HEK293 (cell line): Measurements from ENCODE around the gene SHROOM3.

Experiments
- CTCF ChIA-PET: fragments of 350-600 bp; formaldehyde crosslinking; extraction: SDS; loops from one replicate; lab custom pipeline; 2021; ENCODE audit warnings: antibody characterized with exemption; lab: Yijun Ruan, JAX
- POLR2A ChIA-PET: fragments of 300-600 bp; formaldehyde crosslinking; extraction: SDS; loops from one replicate; lab custom pipeline; 2020; ENCODE audit warnings: antibody characterized with exemption, inconsistent platforms; lab: Yijun Ruan, JAX
- H3K27ac ChIP-seq: fragments of 200-500 bp; sonication (Bioruptor generic); 2 replicates; pipeline ENCODE4 v1.5.1; 2014; ENCODE audit warnings: low read depth, low read length, control low read depth, inconsistent platforms; ENCODE audit errors: extremely low read depth
- H3K36me3 ChIP-seq, 2 experiments: fragments of 200-500 bp in 1 of 2; sonication (Bioruptor generic) in 1 of 2; 1 replicate in 1 of 2; 2 replicates in 1 of 2; pipeline ENCODE4 v1.5.1; 2014 to 2017; ENCODE audit warnings: inconsistent platforms in 2 of 2, low read length in 2 of 2; ENCODE audit not compliant: control insufficient read depth in 2 of 2, insufficient read depth in 1 of 2
- H3K4me1 ChIP-seq: fragments of 200-500 bp; sonication (Bioruptor generic); 2 replicates; pipeline ENCODE4 v1.5.1; 2014; ENCODE audit warnings: mild to moderate bottlenecking, low read length, inconsistent platforms; ENCODE audit not compliant: control insufficient read depth, insufficient read depth
- H3K4me3 ChIP-seq: 2 replicates; pipeline ENCODE4 v1.5.1; 2011; ENCODE audit warnings: low read depth, mild to moderate bottlenecking, control low read depth, low read length, moderate library complexity
- H3K9me3 ChIP-seq: fragments of 200-500 bp; sonication (Bioruptor generic); 2 replicates; pipeline ENCODE4 v1.5.1; 2014; ENCODE audit warnings: low read depth, low read length, inconsistent platforms; ENCODE audit not compliant: control insufficient read depth, insufficient read depth
- IKZF3 ChIP-seq: fragments of 450-650 bp; IDR thresholded peaks from 2 replicates; pipeline ENCODE4 v1.5.0; 2018; ENCODE audit warnings: missing biosample characterization, mild to moderate bottlenecking, missing genetic modification characterization, moderate library complexity
- MYNN ChIP-seq: fragments of 450-650 bp; formaldehyde crosslinking; IDR thresholded peaks from 2 replicates; pipeline ENCODE4 v1.5.1; 2016; ENCODE audit warnings: missing biosample characterization, missing genetic modification characterization, borderline replicate concordance
- OSR2 ChIP-seq: fragments of 450-650 bp; formaldehyde crosslinking; IDR thresholded peaks from 2 replicates; pipeline ENCODE4 v1.5.1; 2016; ENCODE audit warnings: missing biosample characterization, missing genetic modification characterization
- SCRT1 ChIP-seq: fragments of 450-650 bp; formaldehyde crosslinking; IDR thresholded peaks from 2 replicates; pipeline ENCODE4 v1.5.1; 2016; ENCODE audit warnings: missing biosample characterization, missing genetic modification characterization, borderline replicate concordance
- ZFHX2 ChIP-seq: fragments of 450-650 bp; formaldehyde crosslinking; conservative IDR thresholded peaks from 2 replicates; pipeline ENCODE4 v1.5.1; 2016; ENCODE audit warnings: missing biosample characterization, missing genetic modification characterization
- ZFP69B ChIP-seq: fragments of 450-650 bp; formaldehyde crosslinking; IDR thresholded peaks from 2 replicates; pipeline ENCODE4 v1.5.1; 2016; ENCODE audit warnings: missing biosample characterization, missing genetic modification characterization
- ZIC2 ChIP-seq: fragments of 450-650 bp; formaldehyde crosslinking; IDR thresholded peaks from 2 replicates; pipeline ENCODE4 v1.5.1; 2016; ENCODE audit warnings: missing biosample characterization, missing genetic modification characterization
- ZNF10 ChIP-seq: fragments of 450-650 bp; formaldehyde crosslinking; IDR thresholded peaks from 2 replicates; pipeline ENCODE4 v1.5.1; 2017; ENCODE audit warnings: missing biosample characterization, missing genetic modification characterization
- ZNF146 ChIP-seq: fragments of 450-650 bp; formaldehyde crosslinking; IDR thresholded peaks from 2 replicates; pipeline ENCODE4 v1.5.1; 2016; ENCODE audit warnings: missing biosample characterization, missing genetic modification characterization
- ZNF174 ChIP-seq: fragments of 450-650 bp; formaldehyde crosslinking; IDR thresholded peaks from 2 replicates; pipeline ENCODE4 v1.5.0; 2017; ENCODE audit warnings: missing biosample characterization, mild to moderate bottlenecking, missing genetic modification characterization
- ZNF175 ChIP-seq: fragments of 450-650 bp; formaldehyde crosslinking; IDR thresholded peaks from 2 replicates; pipeline ENCODE4 v1.5.1; 2016; ENCODE audit warnings: missing biosample characterization, missing genetic modification characterization
- ZNF2 ChIP-seq: fragments of 450-650 bp; formaldehyde crosslinking; IDR thresholded peaks from 2 replicates; pipeline ENCODE4 v1.5.1; 2016; ENCODE audit warnings: missing biosample characterization, missing genetic modification characterization
- ZNF202 ChIP-seq: fragments of 450-650 bp; formaldehyde crosslinking; IDR thresholded peaks from 2 replicates; pipeline ENCODE4 v1.5.1; 2016; ENCODE audit warnings: missing biosample characterization, missing genetic modification characterization, borderline replicate concordance
- ZNF239 ChIP-seq: fragments of 450-650 bp; formaldehyde crosslinking; IDR thresholded peaks from 2 replicates; pipeline ENCODE4 v1.5.1; 2016; ENCODE audit warnings: missing biosample characterization, missing genetic modification characterization
- ZNF473 ChIP-seq: fragments of 450-650 bp; formaldehyde crosslinking; IDR thresholded peaks from 2 replicates; pipeline ENCODE4 v1.5.1; 2017; ENCODE audit warnings: missing biosample characterization, missing genetic modification characterization
- ZNF510 ChIP-seq: fragments of 450-650 bp; formaldehyde crosslinking; IDR thresholded peaks from 2 replicates; pipeline ENCODE4 v1.5.1; 2018; ENCODE audit warnings: mild to moderate bottlenecking, missing genetic modification characterization, missing biosample characterization; ENCODE audit not compliant: insufficient replicate concordance
- ZNF561 ChIP-seq: fragments of 450-650 bp; IDR thresholded peaks from 2 replicates; pipeline ENCODE4 v1.5.1; 2018; ENCODE audit warnings: missing biosample characterization, missing genetic modification characterization, borderline replicate concordance
- ZNF571 ChIP-seq: fragments of 450-650 bp; formaldehyde crosslinking; IDR thresholded peaks from 2 replicates; pipeline ENCODE4 v1.5.0; 2017; ENCODE audit warnings: missing biosample characterization, missing genetic modification characterization
- ZNF600 ChIP-seq: fragments of 450-650 bp; formaldehyde crosslinking; IDR thresholded peaks from 2 replicates; pipeline ENCODE4 v1.5.1; 2016; ENCODE audit warnings: missing biosample characterization, missing genetic modification characterization
- ZNF623 ChIP-seq: fragments of 450-650 bp; formaldehyde crosslinking; IDR thresholded peaks from 2 replicates; pipeline ENCODE4 v1.5.1; 2016; ENCODE audit warnings: missing biosample characterization, missing genetic modification characterization
- ZXDB ChIP-seq: fragments of 450-650 bp; formaldehyde crosslinking; IDR thresholded peaks from 2 replicates; pipeline ENCODE4 v1.5.1; 2016; ENCODE audit warnings: missing biosample characterization, missing genetic modification characterization
- TF ChIP-seq, protein P1 (sequence below): fragments of 450-650 bp; formaldehyde crosslinking; IDR thresholded peaks from 2 replicates; pipeline ENCODE4 v1.5.1; 2016; ENCODE audit warnings: missing biosample characterization, missing genetic modification characterization
- TF ChIP-seq, protein P2 (sequence below): fragments of 450-650 bp; formaldehyde crosslinking; IDR thresholded peaks from 2 replicates; pipeline ENCODE4 v1.5.0; 2017; ENCODE audit warnings: missing biosample characterization, missing genetic modification characterization, borderline replicate concordance
- TF ChIP-seq, protein P3 (sequence below): fragments of 450-650 bp; formaldehyde crosslinking; IDR thresholded peaks from 2 replicates; pipeline ENCODE4 v1.5.1; 2016; ENCODE audit warnings: missing biosample characterization, missing genetic modification characterization
- TF ChIP-seq, protein P4 (sequence below): fragments of 450-650 bp; formaldehyde crosslinking; IDR thresholded peaks from 2 replicates; pipeline ENCODE4 v1.5.1; 2017; ENCODE audit warnings: missing biosample characterization, missing genetic modification characterization
- TF ChIP-seq, protein P5 (sequence below): fragments of 450-650 bp; formaldehyde crosslinking; conservative IDR thresholded peaks from 2 replicates; pipeline ENCODE4 v1.5.1; 2016; ENCODE audit warnings: low read depth, missing biosample characterization, missing genetic modification characterization

SHROOM3 gene

DNA sequence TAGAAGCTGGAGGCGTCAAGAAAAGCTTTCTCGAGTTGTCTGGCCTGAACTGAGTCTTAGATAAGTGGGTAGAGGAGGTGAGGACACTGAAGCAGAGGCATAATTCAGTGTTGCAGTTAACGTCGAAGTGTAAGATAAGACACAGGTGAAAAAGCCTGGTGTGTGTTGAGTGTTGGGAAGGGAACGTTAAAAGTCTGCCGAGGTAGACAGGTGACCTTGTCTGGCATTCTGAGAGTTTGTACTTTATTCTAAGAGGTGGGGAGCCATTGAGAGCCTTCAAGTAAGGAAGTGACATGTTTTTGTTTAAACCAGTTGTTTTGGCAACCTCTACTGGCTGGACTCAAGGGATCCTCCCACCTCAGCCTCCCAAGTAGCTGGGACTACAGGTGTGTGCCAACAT is 219.1 kb downstream of the SHROOM3 start:
- TF ChIP-seq ZNF510 (tag by site-specific recombination) (no peak), OSR2 (no peak), MYNN (tag by site-specific recombination) (no peak), ZXDB (no peak), ZNF623 (no peak), ZNF561 (no peak), ZNF239 (no peak), ZNF600 (tag by site-specific recombination) (no peak), ZNF571 (tag by site-specific recombination) (no peak), ZNF2 (tag by site-specific recombination) (no peak), ZNF146 (tag by site-specific recombination) (no peak), ZNF473 (tag by site-specific recombination) (no peak), ZNF202 (no peak), IKZF3 (tag by site-specific recombination) (no peak), ZIC2 (no peak)
- TF ChIP-seq, protein P1, sequence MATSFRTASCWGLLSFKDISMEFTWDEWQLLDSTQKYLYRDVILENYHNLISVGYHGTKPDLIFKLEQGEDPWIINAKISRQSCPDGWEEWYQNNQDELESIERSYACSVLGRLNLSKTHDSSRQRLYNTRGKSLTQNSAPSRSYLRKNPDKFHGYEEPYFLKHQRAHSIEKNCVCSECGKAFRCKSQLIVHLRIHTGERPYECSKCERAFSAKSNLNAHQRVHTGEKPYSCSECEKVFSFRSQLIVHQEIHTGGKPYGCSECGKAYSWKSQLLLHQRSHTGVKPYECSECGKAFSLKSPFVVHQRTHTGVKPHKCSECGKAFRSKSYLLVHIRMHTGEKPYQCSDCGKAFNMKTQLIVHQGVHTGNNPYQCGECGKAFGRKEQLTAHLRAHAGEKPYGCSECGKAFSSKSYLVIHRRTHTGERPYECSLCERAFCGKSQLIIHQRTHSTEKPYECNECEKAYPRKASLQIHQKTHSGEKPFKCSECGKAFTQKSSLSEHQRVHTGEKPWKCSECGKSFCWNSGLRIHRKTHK (tag by site-specific recombination): no peak
- CTCF ChIA-PET: interaction anchor here (0.7 to 1.3 kb wide), 2 partner anchors 10 to 29 kb away, joined by 3 read pairs; no protein-coding TSS in a partner anchor

DNA sequence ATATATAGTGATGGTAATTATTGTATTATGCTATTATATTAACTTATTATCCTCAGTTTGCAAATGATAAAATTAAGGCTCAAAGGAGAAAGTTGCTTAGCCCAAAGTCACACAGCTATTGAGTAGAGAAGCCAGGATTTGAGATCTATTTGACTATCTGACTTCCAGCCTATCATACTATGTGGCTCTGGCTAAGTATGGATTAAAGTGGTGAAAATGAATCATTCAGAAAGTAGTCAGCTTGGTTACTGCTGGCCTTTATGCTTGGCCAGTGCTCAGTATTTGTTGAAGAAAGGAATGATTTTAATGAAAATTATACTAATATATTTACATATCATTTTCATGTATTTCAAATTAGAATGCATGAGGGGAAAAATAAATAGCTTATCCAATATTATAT is 219.8 kb downstream of the SHROOM3 start:
- POLR2A ChIA-PET: no interaction called here
- Histone ChIP-seq H3K27ac (no peak overlapping the region), H3K4me1 (no peaks in the 10 kb centered on the region; the same call in 1 of the 2 replicates), H3K4me3 (no peak overlapping the region), H3K9me3 (no peaks in the 10 kb centered on the region), H3K36me3 (no peaks in the 10 kb centered on the region)
- CTCF ChIA-PET: interaction anchor here (1.3 kb wide), 1 partner anchor 11 kb away, joined by 3 read pairs; no protein-coding TSS in a partner anchor
- TF ChIP-seq ZNF174 (no peak), ZFHX2 (tag by site-specific recombination) (no peak), ZNF2 (tag by site-specific recombination) (no peak), ZFP69B (tag by site-specific recombination) (no peak), ZNF10 (no peak), ZNF175 (tag by site-specific recombination) (no peak), SCRT1 (tag by site-specific recombination) (no peak)
- TF ChIP-seq, protein P2, sequence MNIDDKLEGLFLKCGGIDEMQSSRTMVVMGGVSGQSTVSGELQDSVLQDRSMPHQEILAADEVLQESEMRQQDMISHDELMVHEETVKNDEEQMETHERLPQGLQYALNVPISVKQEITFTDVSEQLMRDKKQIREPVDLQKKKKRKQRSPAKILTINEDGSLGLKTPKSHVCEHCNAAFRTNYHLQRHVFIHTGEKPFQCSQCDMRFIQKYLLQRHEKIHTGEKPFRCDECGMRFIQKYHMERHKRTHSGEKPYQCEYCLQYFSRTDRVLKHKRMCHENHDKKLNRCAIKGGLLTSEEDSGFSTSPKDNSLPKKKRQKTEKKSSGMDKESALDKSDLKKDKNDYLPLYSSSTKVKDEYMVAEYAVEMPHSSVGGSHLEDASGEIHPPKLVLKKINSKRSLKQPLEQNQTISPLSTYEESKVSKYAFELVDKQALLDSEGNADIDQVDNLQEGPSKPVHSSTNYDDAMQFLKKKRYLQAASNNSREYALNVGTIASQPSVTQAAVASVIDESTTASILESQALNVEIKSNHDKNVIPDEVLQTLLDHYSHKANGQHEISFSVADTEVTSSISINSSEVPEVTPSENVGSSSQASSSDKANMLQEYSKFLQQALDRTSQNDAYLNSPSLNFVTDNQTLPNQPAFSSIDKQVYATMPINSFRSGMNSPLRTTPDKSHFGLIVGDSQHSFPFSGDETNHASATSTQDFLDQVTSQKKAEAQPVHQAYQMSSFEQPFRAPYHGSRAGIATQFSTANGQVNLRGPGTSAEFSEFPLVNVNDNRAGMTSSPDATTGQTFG (tag by site-specific recombination): no peak
- TF ChIP-seq, protein P3, sequence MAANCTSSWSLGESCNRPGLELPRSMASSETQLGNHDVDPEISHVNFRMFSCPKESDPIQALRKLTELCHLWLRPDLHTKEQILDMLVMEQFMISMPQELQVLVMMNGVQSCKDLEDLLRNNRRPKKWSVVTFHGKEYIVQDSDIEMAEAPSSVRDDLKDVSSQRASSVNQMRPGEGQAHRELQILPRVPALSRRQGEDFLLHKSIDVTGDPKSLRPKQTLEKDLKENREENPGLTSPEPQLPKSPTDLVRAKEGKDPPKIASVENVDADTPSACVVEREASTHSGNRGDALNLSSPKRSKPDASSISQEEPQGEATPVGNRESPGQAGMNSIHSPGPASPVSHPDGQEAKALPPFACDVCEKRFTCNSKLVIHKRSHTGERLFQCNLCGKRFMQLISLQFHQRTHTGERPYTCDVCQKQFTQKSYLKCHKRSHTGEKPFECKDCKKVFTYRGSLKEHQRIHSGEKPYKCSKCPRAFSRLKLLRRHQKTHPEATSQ: no peak
- TF ChIP-seq, protein P4, sequence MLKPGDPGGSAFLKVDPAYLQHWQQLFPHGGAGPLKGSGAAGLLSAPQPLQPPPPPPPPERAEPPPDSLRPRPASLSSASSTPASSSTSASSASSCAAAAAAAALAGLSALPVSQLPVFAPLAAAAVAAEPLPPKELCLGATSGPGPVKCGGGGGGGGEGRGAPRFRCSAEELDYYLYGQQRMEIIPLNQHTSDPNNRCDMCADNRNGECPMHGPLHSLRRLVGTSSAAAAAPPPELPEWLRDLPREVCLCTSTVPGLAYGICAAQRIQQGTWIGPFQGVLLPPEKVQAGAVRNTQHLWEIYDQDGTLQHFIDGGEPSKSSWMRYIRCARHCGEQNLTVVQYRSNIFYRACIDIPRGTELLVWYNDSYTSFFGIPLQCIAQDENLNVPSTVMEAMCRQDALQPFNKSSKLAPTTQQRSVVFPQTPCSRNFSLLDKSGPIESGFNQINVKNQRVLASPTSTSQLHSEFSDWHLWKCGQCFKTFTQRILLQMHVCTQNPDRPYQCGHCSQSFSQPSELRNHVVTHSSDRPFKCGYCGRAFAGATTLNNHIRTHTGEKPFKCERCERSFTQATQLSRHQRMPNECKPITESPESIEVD (tag by site-specific recombination): no peak
- TF ChIP-seq, protein P5, sequence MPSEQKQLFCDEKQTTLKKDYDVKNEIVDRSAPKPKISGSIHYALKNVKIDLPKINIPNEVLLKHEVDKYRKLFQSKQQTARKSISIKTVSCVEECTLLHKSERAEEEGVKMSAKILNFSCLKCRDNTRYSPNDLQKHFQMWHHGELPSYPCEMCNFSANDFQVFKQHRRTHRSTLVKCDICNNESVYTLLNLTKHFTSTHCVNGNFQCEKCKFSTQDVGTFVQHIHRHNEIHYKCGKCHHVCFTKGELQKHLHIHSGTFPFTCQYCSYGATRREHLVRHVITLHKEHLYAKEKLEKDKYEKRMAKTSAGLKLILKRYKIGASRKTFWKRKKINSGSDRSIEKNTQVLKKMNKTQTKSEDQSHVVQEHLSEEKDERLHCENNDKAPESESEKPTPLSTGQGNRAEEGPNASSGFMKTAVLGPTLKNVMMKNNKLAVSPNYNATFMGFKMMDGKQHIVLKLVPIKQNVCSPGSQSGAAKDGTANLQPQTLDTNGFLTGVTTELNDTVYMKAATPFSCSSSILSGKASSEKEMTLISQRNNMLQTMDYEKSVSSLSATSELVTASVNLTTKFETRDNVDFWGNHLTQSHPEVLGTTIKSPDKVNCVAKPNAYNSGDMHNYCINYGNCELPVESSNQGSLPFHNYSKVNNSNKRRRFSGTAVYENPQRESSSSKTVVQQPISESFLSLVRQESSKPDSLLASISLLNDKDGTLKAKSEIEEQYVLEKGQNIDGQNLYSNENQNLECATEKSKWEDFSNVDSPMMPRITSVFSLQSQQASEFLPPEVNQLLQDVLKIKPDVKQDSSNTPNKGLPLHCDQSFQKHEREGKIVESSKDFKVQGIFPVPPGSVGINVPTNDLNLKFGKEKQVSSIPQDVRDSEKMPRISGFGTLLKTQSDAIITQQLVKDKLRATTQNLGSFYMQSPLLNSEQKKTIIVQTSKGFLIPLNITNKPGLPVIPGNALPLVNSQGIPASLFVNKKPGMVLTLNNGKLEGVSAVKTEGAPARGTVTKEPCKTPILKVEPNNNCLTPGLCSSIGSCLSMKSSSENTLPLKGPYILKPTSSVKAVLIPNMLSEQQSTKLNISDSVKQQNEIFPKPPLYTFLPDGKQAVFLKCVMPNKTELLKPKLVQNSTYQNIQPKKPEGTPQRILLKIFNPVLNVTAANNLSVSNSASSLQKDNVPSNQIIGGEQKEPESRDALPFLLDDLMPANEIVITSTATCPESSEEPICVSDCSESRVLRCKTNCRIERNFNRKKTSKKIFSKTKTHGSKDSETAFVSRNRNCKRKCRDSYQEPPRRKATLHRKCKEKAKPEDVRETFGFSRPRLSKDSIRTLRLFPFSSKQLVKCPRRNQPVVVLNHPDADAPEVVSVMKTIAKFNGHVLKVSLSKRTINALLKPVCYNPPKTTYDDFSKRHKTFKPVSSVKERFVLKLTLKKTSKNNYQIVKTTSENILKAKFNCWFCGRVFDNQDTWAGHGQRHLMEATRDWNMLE (tag by site-specific recombination): no peak

More for the DNA sequence above, 219.1 kb downstream of the SHROOM3 start:
- H3K4me1 ChIP-seq: no peaks in the 10 kb centered on the region; the same call in 1 of the 2 replicates
- H3K9me3 ChIP-seq: no peaks in the 10 kb centered on the region
- H3K36me3 ChIP-seq: no peaks in the 10 kb centered on the region
- no peak overlapping the region for H3K4me3 ChIP-seq
- H3K27ac ChIP-seq: no peak overlapping the region
- POLR2A ChIA-PET: no interaction called here
